AG09309 (cell line): Measurements from ENCODE around the gene SAMMSON.

Experiments used
- DNase-seq: peaks from one replicate; pipeline ENCODE4 v3.0.0-alpha.2; 2010; ENCODE audit warnings: low read depth
- H3K4me3 ChIP-seq: 2 replicates; pipeline ENCODE4 v1.5.1; 2011; ENCODE audit warnings: mild to moderate bottlenecking, low read depth, low read length, moderate library complexity; ENCODE audit not compliant: control insufficient read depth
- CTCF ChIP-seq: IDR thresholded peaks from 2 replicates; pipeline ENCODE4 v1.5.1; 2011; ENCODE audit warnings: mild to moderate bottlenecking, low read depth, low read length, inconsistent platforms; ENCODE audit not compliant: insufficient read depth, control insufficient read depth; ENCODE audit errors: missing control alignments

SAMMSON gene

GRCh38 chr3:70110066-70110465 lies 110.5 kb downstream of the SAMMSON start:
- no peak for TF ChIP-seq CTCF
- no peak for DNase-seq

GRCh38 chr3:70111411-70111810 lies 111.9 kb downstream of the SAMMSON start:
- no peak overlapping the region for H3K4me3 ChIP-seq
- no peak for DNase-seq
- TF ChIP-seq CTCF = no peak

More at GRCh38 chr3:70110066-70110465, 110.5 kb downstream of the SAMMSON start:
- H3K4me3 ChIP-seq = no peak overlapping the region

DNA sequence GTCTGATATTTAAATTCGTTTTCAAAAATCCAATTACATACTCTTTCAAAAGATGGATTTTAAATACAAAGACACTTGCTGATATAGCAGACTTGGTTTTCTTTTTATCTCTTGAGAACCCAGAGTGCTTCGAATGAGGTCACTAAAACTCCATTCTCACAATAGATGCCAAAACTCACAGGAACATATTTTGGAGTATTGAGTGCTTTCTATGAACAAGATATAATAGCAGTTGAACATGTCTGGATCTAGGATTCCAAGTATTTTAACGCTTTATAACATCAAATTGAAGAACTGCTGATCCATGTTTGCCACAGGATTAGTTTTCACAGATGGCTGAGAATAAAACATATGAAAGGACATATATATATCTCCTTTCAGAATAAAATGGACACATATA lies 113.2 kb downstream of the SAMMSON start:
- no peak for DNase-seq
- TF ChIP-seq CTCF = no peak
- H3K4me3 ChIP-seq = no peak overlapping the region

- TF ChIP-seq CTCF = no peak
- no peak for DNase-seq
- H3K4me3 ChIP-seq = no peak overlapping the region
These were observed 114.9 kb downstream of the SAMMSON start for GRCh38 chr3:70114431-70114830.

DNA sequence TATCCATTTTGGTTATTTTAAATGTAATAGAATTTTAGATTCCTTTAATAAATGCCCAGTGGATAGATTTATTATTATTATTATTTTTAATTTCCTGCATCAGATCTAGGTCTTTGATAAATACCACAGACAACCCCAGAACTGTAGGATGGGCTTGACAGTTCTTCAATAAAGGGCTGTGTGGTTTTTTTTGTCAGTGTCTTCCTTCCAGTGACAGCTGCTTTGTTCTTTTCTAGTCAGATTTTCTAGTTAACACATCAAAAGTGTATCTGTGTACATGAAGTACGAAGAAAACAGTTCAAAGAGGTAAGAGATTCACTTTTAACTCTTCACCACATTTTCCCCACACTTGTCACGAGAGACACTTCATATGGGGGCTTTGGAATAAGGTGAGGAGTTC lies 120.3 kb downstream of the SAMMSON start:
- no peak for TF ChIP-seq CTCF
- DNase-seq = no peak
- H3K4me3 ChIP-seq = no peak overlapping the region
